ENCODE results near the gene ZNF236. TPM values are rescaled to one million over a fixed set of nuclear protein-coding genes. Genes with fewer than 3 reads are reported as not detected.

ZNF236 gene
- total RNA-seq, 2 donors from 2014 or later, result 8.3 to 29.0 TPM

DNA sequence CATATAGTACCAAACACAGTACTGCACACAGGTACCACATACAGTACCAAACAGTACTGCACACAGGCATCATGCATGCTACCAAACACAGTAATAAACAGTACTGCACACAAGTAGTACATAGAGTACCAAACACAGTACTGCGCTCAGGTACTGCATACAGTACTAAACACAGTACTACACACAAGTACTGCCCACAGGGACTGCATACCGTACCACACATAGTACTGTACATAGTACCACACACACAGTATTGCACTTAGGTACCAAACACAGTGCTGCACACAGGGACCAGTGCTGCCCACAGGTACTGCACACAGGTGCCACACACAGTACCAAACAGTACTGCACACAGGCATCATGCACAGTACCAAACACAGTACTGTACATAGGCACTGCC, 74.9 kb downstream of the ZNF236 start:
- intact Hi-C loops (cut with DNase I), result no loop called here
- H3K27me3 ChIP-seq (replicated peaks; ENCODE audit: insufficient read depth), result no peaks in the 10 kb centered on the region
- WGBS, result 100% methylated on average over 2 of the region's 2 CpGs
- no peak for DNase-seq (ENCODE audit: low spot score)
- no peak overlapping the region for H3K4me3 ChIP-seq
- no peak overlapping the region for H3K27ac ChIP-seq
- H3K4me1 ChIP-seq (replicated peaks), result no peaks in the 10 kb centered on the region
- no peak for TF ChIP-seq CTCF (IDR thresholded peaks at IDR 0.05)
- TF ChIP-seq POLR2A (IDR thresholded peaks at IDR 0.05), result no peak
- no peak for TF ChIP-seq POLR2AphosphoS5 (IDR thresholded peaks at IDR 0.05)
- peaks cover 18 to 20% of the 10 kb centered on the region in 2 donors for H3K36me3 ChIP-seq
- H3K9me3 ChIP-seq, result no peaks in the 10 kb centered on the region

DNA sequence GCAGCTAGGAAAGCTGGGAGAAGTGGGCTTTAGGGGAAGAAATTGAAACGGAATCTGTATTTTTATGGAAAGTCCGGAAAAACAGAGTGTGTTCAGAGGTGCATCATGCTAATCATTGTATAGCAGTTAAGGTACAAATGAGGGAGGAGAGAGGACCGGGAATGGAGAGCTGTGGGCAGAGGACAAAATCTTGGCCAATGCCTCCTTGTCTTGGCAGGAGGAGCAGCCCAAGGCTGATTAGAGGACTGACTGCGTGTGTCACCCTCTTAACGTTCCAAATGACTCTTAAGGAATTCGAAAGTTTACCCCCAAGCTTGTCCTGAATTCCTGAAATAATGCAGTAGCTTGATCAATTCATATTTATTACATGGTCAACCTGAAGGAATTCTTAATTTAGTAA, 81.0 kb downstream of the ZNF236 start:
- no peaks in the 10 kb centered on the region for H3K36me3 ChIP-seq
- no peak overlapping the region for H3K4me3 ChIP-seq
- H3K27ac ChIP-seq, result no peak overlapping the region
- no peaks in the 10 kb centered on the region for H3K9me3 ChIP-seq
- no peak for TF ChIP-seq POLR2AphosphoS5 (IDR thresholded peaks at IDR 0.05)
- TF ChIP-seq CTCF (IDR thresholded peaks at IDR 0.05), result no peak
- no peak for TF ChIP-seq POLR2A (IDR thresholded peaks at IDR 0.05)
- H3K4me1 ChIP-seq (replicated peaks), result no peaks in the 10 kb centered on the region
- no peak for DNase-seq (ENCODE audit: low spot score)
- intact Hi-C loops (cut with DNase I), result no loop called here
- 89% methylated on average over 6 of the region's 6 CpGs for WGBS
- no peaks in the 10 kb centered on the region for H3K27me3 ChIP-seq (replicated peaks; ENCODE audit: insufficient read depth)

- no peak overlapping the region for H3K27ac ChIP-seq
- TF ChIP-seq POLR2A (IDR thresholded peaks at IDR 0.05) (no peak), CTCF (IDR thresholded peaks at IDR 0.05) (no peak), POLR2AphosphoS5 (IDR thresholded peaks at IDR 0.05) (no peak)
- H3K4me1 ChIP-seq (replicated peaks), result no peaks in the 10 kb centered on the region
- H3K4me3 ChIP-seq, result no peak overlapping the region
- H3K36me3 ChIP-seq, result no peaks in the 10 kb centered on the region
- DNase-seq (ENCODE audit: low spot score), result no peak
- no peaks in the 10 kb centered on the region for H3K9me3 ChIP-seq
- 92% methylated on average over 4 of the region's 4 CpGs for WGBS
- H3K27me3 ChIP-seq (replicated peaks; ENCODE audit: insufficient read depth), result no peaks in the 10 kb centered on the region
- intact Hi-C loops (cut with DNase I), result no loop called here
Measured at GRCh38 chr18:76905821-76906220, 83.5 kb downstream of the ZNF236 start.

GRCh38 chr18:76908277-76908676, 85.9 kb downstream of the ZNF236 start:
- H3K27me3 ChIP-seq (replicated peaks; ENCODE audit: insufficient read depth), result no peaks in the 10 kb centered on the region
- no peak for DNase-seq (ENCODE audit: low spot score)
- intact Hi-C loops (cut with DNase I), result no loop called here
- WGBS, result 90% methylated on average over 10 of the region's 10 CpGs
- H3K4me3 ChIP-seq, result no peak overlapping the region
- H3K36me3 ChIP-seq, result no peaks in the 10 kb centered on the region
- H3K27ac ChIP-seq, result no peak overlapping the region
- TF ChIP-seq CTCF (IDR thresholded peaks at IDR 0.05) (no peak), POLR2A (IDR thresholded peaks at IDR 0.05) (no peak), POLR2AphosphoS5 (IDR thresholded peaks at IDR 0.05) (no peak)
- H3K4me1 ChIP-seq (replicated peaks), result no peaks in the 10 kb centered on the region
- H3K9me3 ChIP-seq, result no peaks in the 10 kb centered on the region

- intact Hi-C loops (cut with DNase I), result no loop called here
- TF ChIP-seq POLR2A (IDR thresholded peaks at IDR 0.05), result no peak
Measured at GRCh38 chr18:76909439-76909838, 87.1 kb downstream of the ZNF236 start.

More at GRCh38 chr18:76909439-76909838, 87.1 kb downstream of the ZNF236 start:
- Histone ChIP-seq H3K4me1 (replicated peaks) (no peaks in the 10 kb centered on the region), H3K4me3 (no peak overlapping the region), H3K27me3 (replicated peaks; ENCODE audit: insufficient read depth) (no peaks in the 10 kb centered on the region), H3K27ac (no peak overlapping the region), H3K36me3 (no peaks in the 10 kb centered on the region), H3K9me3 (no peaks in the 10 kb centered on the region)
- DNase-seq (ENCODE audit: low spot score), result no peak
- 59% methylated on average over 4 of the region's 4 CpGs for WGBS
